GM23248 (cell line): ENCODE results near the gene ERFL. TPM values are rescaled to one million over a fixed set of nuclear protein-coding genes. Genes with fewer than 3 reads are reported as not detected.

Experiments used
- DNase-seq: peaks from one replicate; pipeline ENCODE4 v3.0.0-alpha.2; 2015
- H2AFZ ChIP-seq: fragments of 200-600 bp; sonication (generic); 2 replicates; pipeline ENCODE4 v1.6.1; 2016; ENCODE audit warnings: antibody characterized with exemption
- H3F3A ChIP-seq: fragments of 200-600 bp; sonication (generic); 2 replicates; pipeline ENCODE4 v1.6.1; 2016; ENCODE audit warnings: mild to moderate bottlenecking, antibody characterized with exemption, mixed run types; ENCODE audit not compliant: insufficient read depth
- H3K27ac ChIP-seq: fragments of 200-600 bp; sonication (generic); 2 replicates; pipeline ENCODE4 v1.5.1; 2016; ENCODE audit warnings: mild to moderate bottlenecking
- H3K27me3 ChIP-seq: fragments of 200-600 bp; sonication (generic); replicated peaks from 2 replicates; pipeline ENCODE4 v1.6.1; 2016; ENCODE audit warnings: mild to moderate bottlenecking; ENCODE audit not compliant: insufficient read depth
- H3K36me3 ChIP-seq: fragments of 200-600 bp; sonication (generic); 2 replicates; pipeline ENCODE4 v1.6.1; 2016; ENCODE audit warnings: low read depth, mild to moderate bottlenecking
- H3K4me1 ChIP-seq: fragments of 200-600 bp; sonication (generic); 2 replicates; pipeline ENCODE4 v1.6.1; 2016; ENCODE audit warnings: mild to moderate bottlenecking; ENCODE audit not compliant: insufficient read depth
- H3K4me2 ChIP-seq: fragments of 200-600 bp; sonication (generic); one replicate; pipeline ENCODE4 v1.6.1; 2016; ENCODE audit warnings: mild to moderate bottlenecking; ENCODE audit not compliant: unreplicated experiment
- H3K4me3 ChIP-seq: fragments of 200-600 bp; sonication (generic); 2 replicates; pipeline ENCODE4 v1.5.1; 2016; ENCODE audit warnings: mild to moderate bottlenecking
- H3K79me2 ChIP-seq: fragments of 200-600 bp; sonication (generic); 2 replicates; pipeline ENCODE4 v1.6.1; 2016; ENCODE audit warnings: mild to moderate bottlenecking; ENCODE audit not compliant: insufficient read depth
- H3K9ac ChIP-seq: fragments of 200-600 bp; sonication (generic); 2 replicates; pipeline ENCODE4 v1.6.1; 2016; ENCODE audit warnings: mild to moderate bottlenecking
- H3K9me2 ChIP-seq: fragments of 200-600 bp; sonication (generic); 2 replicates; pipeline ENCODE4 v1.6.1; 2016; ENCODE audit warnings: mixed run types, mild to moderate bottlenecking, moderate library complexity; ENCODE audit not compliant: insufficient read depth
- H3K9me3 ChIP-seq: fragments of 200-600 bp; sonication (generic); one replicate; pipeline ENCODE4 v1.6.1; 2017; ENCODE audit warnings: low read depth
- H4K20me1 ChIP-seq: fragments of 200-600 bp; sonication (generic); 2 replicates; pipeline ENCODE4 v1.6.0; 2016; ENCODE audit not compliant: insufficient read depth
- EZH2 ChIP-seq: fragments of 200-600 bp; sonication (generic); IDR thresholded peaks from 2 replicates; pipeline ENCODE4 v1.6.1; 2018; ENCODE audit warnings: antibody characterized with exemption, mild to moderate bottlenecking; ENCODE audit not compliant: insufficient read depth, poor library complexity, severe bottlenecking
- EZH2phosphoT487 ChIP-seq: fragments of 200-600 bp; sonication (generic); IDR thresholded peaks from 2 replicates; pipeline ENCODE4 v1.6.1; 2018; ENCODE audit warnings: antibody characterized with exemption, moderate library complexity, mild to moderate bottlenecking, low read depth; ENCODE audit not compliant: insufficient read depth
- WGBS, 2 experiments: methylation state at CpG; one replicate each; pipeline ENCODE4 v1.1.6; 2015 to 2017; ENCODE audit warnings: low lambda C conversion rate in 2 of 2, low coverage in 1 of 2; ENCODE audit errors: missing lambda C conversion rate in 2 of 2; 5-methylcytosine and 5-hydroxymethylcytosine counted together
- in situ Hi-C: fragments of 300-500 bp; cut with MboI; formaldehyde crosslinking; loops from 2 replicates; pipeline ENCODE4 v1.15.0; 2020
- polyA plus RNA-seq: library from polyadenylated mRNA; unstranded; fragments of >200 nt; fragmentation: Nextera tagmentation; extraction: Ambion mirVana; gene quantifications from 2 replicates; pipeline ENCODE4 v1.2.1, GENCODE V29; 2016
- total RNA-seq: library from RNA; depleted of rRNA; stranded (reverse); fragments of >200 nt; shearing (Covaris generic); gene quantifications from 2 replicates; pipeline ENCODE4 v1.2.3, GENCODE V29; 2014

The ERFL gene
- total and polyA plus RNA-seq, 2 experiments from 2014 or later: not detected

DNA sequence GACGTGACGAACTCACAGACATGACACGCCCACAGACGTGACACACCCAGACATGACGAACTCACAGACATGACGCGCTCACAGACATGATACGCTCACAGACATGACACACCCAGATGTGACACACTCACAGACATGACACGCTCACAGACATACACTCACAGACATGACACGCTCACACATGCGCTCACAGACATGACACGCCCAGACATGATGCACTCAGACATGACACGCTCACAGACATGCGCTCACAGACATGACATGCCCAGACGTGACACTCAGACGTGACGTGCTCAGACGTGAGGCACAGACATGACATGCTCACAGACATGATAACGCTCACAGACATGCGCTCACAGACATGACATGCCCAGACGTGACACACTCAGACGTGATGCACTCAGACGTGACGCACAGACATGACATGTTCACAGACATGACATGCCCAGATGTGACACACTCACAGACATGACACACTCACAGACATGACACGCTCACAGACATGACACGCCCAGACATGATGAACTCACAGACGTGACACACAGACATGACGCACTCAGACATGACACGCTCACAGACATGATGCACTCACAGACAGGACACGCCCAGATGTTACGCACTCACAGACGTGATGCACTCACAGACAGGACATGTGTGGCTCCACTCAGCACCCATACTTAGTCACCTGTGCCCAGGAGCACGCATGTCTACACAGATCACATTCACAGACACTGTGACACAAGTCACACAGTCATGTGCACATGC lies 8.1 kb downstream of the ERFL start:
- H3K36me3 ChIP-seq: no peaks in the 10 kb centered on the region
- no peaks in the 10 kb centered on the region for H3K9me3 ChIP-seq
- H4K20me1 ChIP-seq: no peaks in the 10 kb centered on the region
- TF ChIP-seq EZH2phosphoT487 (no peak), EZH2 (no peak)
- no peaks in the 10 kb centered on the region for H3K4me1 ChIP-seq
- H3K27ac ChIP-seq: no peak overlapping the region
- no peaks in the 10 kb centered on the region for H3K79me2 ChIP-seq
- in situ Hi-C loops: no loop called here
- no peak overlapping the region for H3K4me2 ChIP-seq
- no peaks in the 10 kb centered on the region for H3F3A ChIP-seq
- peak; percentile 73 for DNase-seq
- H2AFZ ChIP-seq: no peak overlapping the region
- no peak overlapping the region for H3K9ac ChIP-seq
- H3K27me3 ChIP-seq: peaks cover 60% of the 10 kb centered on the region
- no peaks in the 10 kb centered on the region for H3K9me2 ChIP-seq
- 62% methylated on average over 33 of the region's 33 CpGs for WGBS, 2 experiments
- H3K4me3 ChIP-seq: no peak overlapping the region

DNA sequence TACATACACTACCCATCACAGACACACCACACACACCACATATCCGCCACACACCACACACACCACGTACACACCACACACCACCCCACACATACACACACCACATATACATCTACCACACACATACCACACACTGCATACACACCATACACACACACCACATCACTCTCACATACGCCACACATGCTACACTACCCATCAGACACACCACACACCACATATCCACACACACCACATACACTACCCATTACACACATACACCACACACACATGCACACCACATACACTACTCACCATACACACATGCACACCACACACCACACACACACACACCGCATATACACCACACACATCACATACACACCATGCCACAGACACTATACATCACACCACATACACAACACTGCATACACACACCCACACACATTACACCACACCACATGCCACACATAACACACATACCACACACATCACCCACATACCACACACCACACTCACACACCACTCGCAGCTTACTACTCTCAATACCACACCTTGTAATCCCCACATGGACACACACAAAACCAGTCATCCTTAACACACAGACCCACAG lies 9.5 kb downstream of the ERFL start:
- Histone ChIP-seq H3K27me3 (peaks cover 54% of the 10 kb centered on the region), H3K4me1 (no peaks in the 10 kb centered on the region), H3K27ac (no peak overlapping the region), H3K79me2 (no peaks in the 10 kb centered on the region), H3K9me2 (no peaks in the 10 kb centered on the region), H3K4me2 (no peak overlapping the region), H3K9ac (no peak overlapping the region), H4K20me1 (no peaks in the 10 kb centered on the region), H3F3A (no peaks in the 10 kb centered on the region), H3K9me3 (no peaks in the 10 kb centered on the region), H2AFZ (no peak overlapping the region), H3K4me3 (no peak overlapping the region), H3K36me3 (no peaks in the 10 kb centered on the region)
- 84 to 90% methylated on average over 5 of the region's 5 CpGs for WGBS, 2 experiments
- in situ Hi-C loops: no loop called here
- TF ChIP-seq EZH2phosphoT487: no peak
- no peak for TF ChIP-seq EZH2
- no peak for DNase-seq

DNA sequence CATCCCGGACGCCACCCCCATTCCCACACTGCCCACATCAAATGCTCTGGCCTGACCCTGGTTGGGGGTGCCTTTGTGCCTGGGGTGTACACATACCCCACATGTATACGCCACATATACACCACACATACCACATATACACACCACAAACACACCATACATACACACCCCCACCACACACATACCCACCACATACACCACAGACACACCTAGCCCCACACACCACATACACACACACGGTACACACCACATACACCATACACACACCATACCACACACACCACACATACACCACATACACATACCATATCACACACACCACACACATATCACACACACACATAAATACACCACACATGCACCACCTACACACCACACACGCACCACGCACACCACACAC lies 10.2 kb downstream of the ERFL start:
- WGBS, 2 experiments: 86 to 90% methylated on average over 5 to 6 of the region's 6 CpGs
- H4K20me1 ChIP-seq: no peaks in the 10 kb centered on the region
- no peak overlapping the region for H2AFZ ChIP-seq
- H3K4me1 ChIP-seq: no peaks in the 10 kb centered on the region
- no peak overlapping the region for H3K4me3 ChIP-seq
- no peaks in the 10 kb centered on the region for H3K36me3 ChIP-seq
- DNase-seq: no peak
- TF ChIP-seq EZH2phosphoT487: no peak
- no peak for TF ChIP-seq EZH2
- no peak overlapping the region for H3K27ac ChIP-seq
- no peak overlapping the region for H3K4me2 ChIP-seq
- H3K27me3 ChIP-seq: peaks cover 56% of the 10 kb centered on the region
- in situ Hi-C loops: no loop called here
- no peaks in the 10 kb centered on the region for H3K9me3 ChIP-seq
- H3K79me2 ChIP-seq: no peaks in the 10 kb centered on the region
- H3K9me2 ChIP-seq: no peaks in the 10 kb centered on the region
- no peaks in the 10 kb centered on the region for H3F3A ChIP-seq
- no peak overlapping the region for H3K9ac ChIP-seq

DNA sequence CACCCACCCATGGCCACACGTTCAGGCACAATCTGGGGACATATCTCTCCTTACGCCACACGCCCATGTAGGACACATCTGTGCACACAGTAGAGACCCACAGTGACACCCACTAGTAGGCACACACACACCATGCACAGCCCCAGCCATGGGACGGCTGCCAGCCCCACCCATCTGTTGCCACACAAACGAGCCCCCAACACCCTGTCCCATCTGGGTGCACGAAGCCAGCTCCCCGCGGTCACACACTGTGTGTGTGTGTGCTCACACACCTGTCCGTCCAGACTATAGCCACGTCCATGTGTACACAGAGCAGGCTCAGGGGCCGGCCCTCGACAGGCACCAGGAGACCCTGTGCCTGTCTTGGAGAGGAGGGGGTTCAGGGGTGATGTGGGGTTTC lies 10.6 kb downstream of the ERFL start:
- Histone ChIP-seq H3K27ac (no peak overlapping the region), H3K27me3 (peaks cover 52% of the 10 kb centered on the region), H3K9ac (no peak overlapping the region), H3K9me3 (no peaks in the 10 kb centered on the region), H3K4me3 (no peak overlapping the region), H2AFZ (no peak overlapping the region), H3K79me2 (no peaks in the 10 kb centered on the region), H3K9me2 (no peaks in the 10 kb centered on the region), H3F3A (no peaks in the 10 kb centered on the region), H3K4me1 (no peaks in the 10 kb centered on the region), H3K4me2 (no peak overlapping the region), H3K36me3 (no peaks in the 10 kb centered on the region), H4K20me1 (no peaks in the 10 kb centered on the region)
- WGBS, 2 experiments: 28 to 40% methylated on average over 12 of the region's 12 CpGs
- TF ChIP-seq EZH2 (no peak), EZH2phosphoT487 (no peak)
- in situ Hi-C loops: no loop called here
- no peak for DNase-seq
